ENCODE results near the gene ICAM5. TPM values are rescaled to one million over a fixed set of nuclear protein-coding genes. Genes with fewer than 3 reads are reported as not detected.
"Not testable (repeated sequence)": the region's sequence is repeated elsewhere in the genome, so short reads cannot be mapped to it uniquely, and the experiment has no call there.

Gene ICAM5, protein sequence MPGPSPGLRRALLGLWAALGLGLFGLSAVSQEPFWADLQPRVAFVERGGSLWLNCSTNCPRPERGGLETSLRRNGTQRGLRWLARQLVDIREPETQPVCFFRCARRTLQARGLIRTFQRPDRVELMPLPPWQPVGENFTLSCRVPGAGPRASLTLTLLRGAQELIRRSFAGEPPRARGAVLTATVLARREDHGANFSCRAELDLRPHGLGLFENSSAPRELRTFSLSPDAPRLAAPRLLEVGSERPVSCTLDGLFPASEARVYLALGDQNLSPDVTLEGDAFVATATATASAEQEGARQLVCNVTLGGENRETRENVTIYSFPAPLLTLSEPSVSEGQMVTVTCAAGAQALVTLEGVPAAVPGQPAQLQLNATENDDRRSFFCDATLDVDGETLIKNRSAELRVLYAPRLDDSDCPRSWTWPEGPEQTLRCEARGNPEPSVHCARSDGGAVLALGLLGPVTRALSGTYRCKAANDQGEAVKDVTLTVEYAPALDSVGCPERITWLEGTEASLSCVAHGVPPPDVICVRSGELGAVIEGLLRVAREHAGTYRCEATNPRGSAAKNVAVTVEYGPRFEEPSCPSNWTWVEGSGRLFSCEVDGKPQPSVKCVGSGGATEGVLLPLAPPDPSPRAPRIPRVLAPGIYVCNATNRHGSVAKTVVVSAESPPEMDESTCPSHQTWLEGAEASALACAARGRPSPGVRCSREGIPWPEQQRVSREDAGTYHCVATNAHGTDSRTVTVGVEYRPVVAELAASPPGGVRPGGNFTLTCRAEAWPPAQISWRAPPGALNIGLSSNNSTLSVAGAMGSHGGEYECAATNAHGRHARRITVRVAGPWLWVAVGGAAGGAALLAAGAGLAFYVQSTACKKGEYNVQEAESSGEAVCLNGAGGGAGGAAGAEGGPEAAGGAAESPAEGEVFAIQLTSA
- total RNA-seq (2014; rRNA removed; shearing (Covaris generic)) = 13.2 and 14.8 TPM in 2 replicates

- in situ Hi-C loops (cut with HindIII; ENCODE audit: low sequenced_read_pairs) = no loop called here
- no peak for DNase-seq (ENCODE audit: low spot score)
Measured at GRCh38 chr19:10289836-10290356, at the start of gene ICAM5. Gene ICAM5, plus strand, starts transcription at chr19:10289952. Its CDS starts 92 bp downstream, at chr19:10290044.

- in situ Hi-C loops (cut with HindIII; ENCODE audit: low sequenced_read_pairs) = not testable (repeated sequence)
Measured at GRCh38 chr19:10241826-10242449, 47.8 kb upstream of the ICAM5 start.

GRCh38 chr19:10243606-10244005 lies 46.1 kb upstream of the ICAM5 start:
- DNase-seq (ENCODE audit: low spot score) = no peak
- in situ Hi-C loops (cut with HindIII; ENCODE audit: low sequenced_read_pairs) = no loop called here

More at GRCh38 chr19:10241826-10242449, 47.8 kb upstream of the ICAM5 start:
- DNase-seq (ENCODE audit: low spot score) = not testable (repeated sequence)

- in situ Hi-C loops (cut with HindIII; ENCODE audit: low sequenced_read_pairs) = no loop called here
- no peak for DNase-seq (ENCODE audit: low spot score)
Measured at GRCh38 chr19:10245189-10245939, 44.4 kb upstream of the ICAM5 start.

GRCh38 chr19:10246511-10246910 lies 43.2 kb upstream of the ICAM5 start:
- in situ Hi-C loops (cut with HindIII; ENCODE audit: low sequenced_read_pairs) = no loop called here

DNA sequence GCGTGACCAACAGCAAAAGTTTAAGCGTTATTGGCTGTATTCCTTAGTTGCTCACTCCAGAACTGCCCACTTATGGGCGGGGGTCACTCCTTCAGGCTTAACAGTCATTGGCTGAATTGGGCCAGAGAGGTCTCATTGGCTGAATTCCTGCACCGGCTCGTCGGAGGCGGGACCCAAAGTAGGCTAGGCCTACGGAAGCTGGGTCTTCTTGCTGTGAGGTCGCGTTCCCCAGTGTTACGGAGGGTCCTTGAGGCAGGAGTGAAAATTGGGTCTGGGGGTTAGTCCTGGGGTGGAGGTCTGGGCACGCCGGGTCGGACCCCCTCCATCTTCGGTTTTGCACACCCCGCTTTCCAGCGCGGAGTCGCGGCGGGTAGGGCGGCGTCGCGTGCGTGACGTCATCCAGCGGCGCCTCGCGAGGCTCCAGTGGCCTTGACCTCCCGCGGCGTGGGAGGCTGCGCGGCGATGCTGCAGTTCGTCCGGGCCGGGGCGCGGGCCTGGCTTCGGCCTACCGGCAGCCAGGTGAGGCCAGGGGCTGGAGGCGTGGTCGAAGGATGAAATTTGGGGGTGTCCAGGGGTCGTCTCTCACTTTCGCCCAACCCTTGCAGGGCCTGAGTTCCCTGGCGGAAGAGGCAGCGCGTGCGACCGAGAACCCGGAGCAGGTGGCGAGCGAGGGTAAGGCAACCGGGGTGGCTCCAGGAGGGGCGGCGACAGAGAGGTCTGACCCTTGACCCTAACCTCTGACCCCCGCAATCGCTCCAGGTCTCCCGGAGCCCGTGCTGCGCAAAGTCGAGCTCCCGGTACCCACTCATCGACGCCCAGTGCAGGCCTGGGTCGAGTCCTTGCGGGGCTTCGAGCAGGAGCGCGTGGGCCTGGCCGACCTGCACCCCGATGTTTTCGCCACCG lies 37.7 kb upstream of the ICAM5 start, which contains the start of gene MRPL4:
TSS of gene MRPL4 (plus strand) at position 423 of the 903 bp plus-strand sequence. CDS start at position 463, 40 bp downstream.
- peak; percentile 99 for DNase-seq (ENCODE audit: low spot score)
- in situ Hi-C loops (cut with HindIII; ENCODE audit: low sequenced_read_pairs) = no loop called here

More at GRCh38 chr19:10246511-10246910, 43.2 kb upstream of the ICAM5 start:
- DNase-seq (ENCODE audit: low spot score) = no peak

- in situ Hi-C loops (cut with HindIII; ENCODE audit: low sequenced_read_pairs) = no loop called here
Measured at GRCh38 chr19:10252707-10253106, 37.0 kb upstream of the ICAM5 start.

GRCh38 chr19:10254244-10254643 lies 35.5 kb upstream of the ICAM5 start:
- in situ Hi-C loops (cut with HindIII; ENCODE audit: low sequenced_read_pairs) = no loop called here
- DNase-seq (ENCODE audit: low spot score) = no peak

More at GRCh38 chr19:10252707-10253106, 37.0 kb upstream of the ICAM5 start:
- DNase-seq (ENCODE audit: low spot score) = no peak

DNA sequence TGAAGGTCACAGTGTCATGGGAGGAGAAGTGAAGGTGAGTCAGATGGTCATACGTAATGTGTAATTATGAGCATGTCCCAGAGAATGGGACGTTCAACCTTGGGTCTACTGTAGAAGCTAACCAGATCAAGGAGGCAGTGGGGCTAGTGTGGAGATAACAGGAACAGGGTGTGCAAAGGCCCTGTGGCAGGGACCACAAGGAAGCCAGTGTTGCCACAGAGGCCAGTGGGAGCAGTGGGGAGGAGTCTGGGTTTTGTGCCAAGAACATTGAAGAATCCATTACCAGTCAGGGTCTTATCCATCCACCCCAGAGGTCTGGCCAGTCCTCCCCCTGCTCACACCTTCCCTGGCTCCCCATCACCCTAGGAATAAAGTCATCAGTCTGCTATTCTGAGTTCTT lies 34.4 kb upstream of the ICAM5 start:
- in situ Hi-C loops (cut with HindIII; ENCODE audit: low sequenced_read_pairs) = no loop called here
- no peak for DNase-seq (ENCODE audit: low spot score)

- DNase-seq (ENCODE audit: low spot score) = no peak
- in situ Hi-C loops (cut with HindIII; ENCODE audit: low sequenced_read_pairs) = no loop called here
Measured at GRCh38 chr19:10256551-10256950, 33.2 kb upstream of the ICAM5 start.

DNA sequence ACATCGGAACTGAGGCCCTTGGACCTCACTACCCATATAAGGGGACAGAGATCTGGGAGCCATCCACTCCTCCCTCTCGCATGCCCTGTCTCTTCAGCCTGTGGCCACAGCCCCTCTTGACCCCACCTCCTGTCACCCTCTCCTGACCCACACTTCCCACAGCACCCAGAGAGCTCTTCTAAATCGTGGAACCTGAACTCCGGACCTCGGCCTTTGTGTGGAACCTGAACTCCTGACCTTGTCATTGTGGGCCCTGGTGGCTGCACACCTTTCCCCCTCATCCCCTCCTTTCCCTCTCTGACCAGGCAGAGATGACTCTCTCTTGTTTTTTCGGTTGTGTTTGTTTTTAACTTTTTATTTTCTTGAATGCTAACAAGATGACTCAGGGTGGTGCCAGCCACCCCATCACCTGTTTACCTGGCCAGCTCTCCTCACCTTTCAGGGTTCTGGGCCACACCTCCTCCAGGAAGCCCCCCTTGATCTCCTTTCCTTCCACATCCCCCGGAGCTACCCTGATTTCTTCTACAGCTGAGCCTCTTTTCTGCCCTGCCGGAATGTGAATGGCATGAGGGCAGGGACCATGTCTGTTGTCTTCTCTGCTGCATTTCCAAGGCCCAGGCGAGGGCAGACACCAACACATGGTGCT lies 32.7 kb upstream of the ICAM5 start:
- no peak for DNase-seq (ENCODE audit: low spot score)
- in situ Hi-C loops (cut with HindIII; ENCODE audit: low sequenced_read_pairs) = no loop called here

- no peak for DNase-seq (ENCODE audit: low spot score)
- in situ Hi-C loops (cut with HindIII; ENCODE audit: low sequenced_read_pairs) = no loop called here
Measured at GRCh38 chr19:10258080-10258710, 31.6 kb upstream of the ICAM5 start.

DNA sequence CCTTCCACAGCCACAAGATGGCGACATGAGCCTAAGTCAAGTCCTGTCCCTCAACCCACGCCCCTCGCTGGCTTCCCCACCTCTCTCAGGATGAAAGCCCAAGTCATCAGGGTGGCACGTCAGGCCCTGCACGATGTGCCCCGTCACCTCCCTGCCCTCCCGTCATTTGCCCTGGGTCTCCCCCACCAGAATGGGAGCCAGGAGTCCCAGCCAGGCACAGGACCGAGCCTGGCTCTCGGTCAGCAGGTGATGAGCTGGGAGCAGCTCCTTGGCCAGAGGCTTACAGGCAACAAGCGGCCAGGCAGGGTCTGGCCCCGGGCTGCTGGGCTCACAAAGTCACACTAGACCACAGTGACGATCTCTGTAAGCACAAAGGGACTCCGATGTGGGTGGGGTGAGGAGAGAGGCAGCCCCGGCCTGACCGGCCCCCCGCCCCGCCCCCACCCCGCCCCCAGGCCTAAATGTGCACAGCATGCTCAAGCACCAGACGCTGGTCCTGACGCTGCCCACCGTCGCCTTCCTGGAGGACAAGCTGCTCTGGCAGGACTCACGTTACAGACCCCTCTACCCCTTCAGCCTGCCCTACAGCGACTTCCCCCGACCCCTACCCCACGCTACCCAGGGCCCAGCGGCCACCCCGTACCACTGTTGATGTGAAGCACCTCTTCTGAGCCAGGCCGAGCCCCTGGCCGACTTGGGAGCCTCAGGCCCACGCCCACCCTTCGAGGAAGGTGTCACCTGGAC lies 30.4 kb upstream of the ICAM5 start:
- DNase-seq (ENCODE audit: low spot score) = peak; percentile 78
- in situ Hi-C loops (cut with HindIII; ENCODE audit: low sequenced_read_pairs) = no loop called here

DNA sequence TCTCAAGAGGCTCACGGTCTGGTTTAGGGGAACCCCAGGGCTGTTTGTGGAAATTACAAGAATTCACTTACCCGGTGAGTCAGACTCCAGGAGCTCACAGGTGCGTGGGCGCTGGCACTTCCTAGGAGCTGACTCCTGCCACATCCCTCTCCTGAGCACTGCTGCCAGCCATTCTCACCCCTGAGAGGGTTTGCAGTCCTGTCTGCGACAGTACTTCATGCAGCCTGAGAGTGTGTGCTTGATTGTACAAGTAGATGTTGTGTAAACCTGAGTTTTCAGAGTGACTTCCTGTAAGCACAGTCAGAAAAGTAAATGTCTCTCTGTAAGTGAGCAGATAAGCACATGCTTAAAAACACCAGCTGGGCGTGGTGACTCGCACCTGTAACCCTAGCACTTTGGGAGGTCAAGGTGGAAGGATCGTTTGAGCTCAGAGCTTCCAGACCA lies 29.6 kb upstream of the ICAM5 start:
- in situ Hi-C loops (cut with HindIII; ENCODE audit: low sequenced_read_pairs) = no loop called here
- no peak for DNase-seq (ENCODE audit: low spot score)

- no peak for DNase-seq (ENCODE audit: low spot score)
- in situ Hi-C loops (cut with HindIII; ENCODE audit: low sequenced_read_pairs) = no loop called here
Measured at GRCh38 chr19:10262771-10263170, 27.0 kb upstream of the ICAM5 start.

- in situ Hi-C loops (cut with HindIII; ENCODE audit: low sequenced_read_pairs) = no loop called here
- DNase-seq (ENCODE audit: low spot score) = no peak
Measured at GRCh38 chr19:10266706-10267105, 23.0 kb upstream of the ICAM5 start.
